Measurements from ENCODE around the gene DIS3L2. TPM values are rescaled to one million over a fixed set of nuclear protein-coding genes. Genes with fewer than 3 reads are reported as not detected.
A peak's percentile ranks its signal among the peaks of the same experiment; 100 is the strongest.

The DIS3L2 gene
- total RNA-seq, 2 experiments from 2014 or later = 25.6 to 34.5 TPM

- H3K4me3 Mint-ChIP-seq = no peak overlapping the region
- peaks cover 4% of the 10 kb centered on the region for H3K36me3 Mint-ChIP-seq (ENCODE audit: low read depth)
- ChIA-PET CTCF (interaction anchor here (1.1 kb wide), 1 partner anchor 195 kb away, joined by 3 read pairs; no protein-coding TSS in a partner anchor), POLR2A (no interaction called here)
- DNase-seq (no peak), ATAC-seq (no peak)
- H3K9me3 Mint-ChIP-seq (ENCODE audit: low read depth) = no peaks in the 10 kb centered on the region
- no peak overlapping the region for H3K27ac Mint-ChIP-seq
- peaks cover 5% of the 10 kb centered on the region for H3K4me1 Mint-ChIP-seq
- no peaks in the 10 kb centered on the region for H3K27me3 Mint-ChIP-seq
- intact Hi-C loops (cut with DNase I, micrococcal nuclease) = no loop called here
These were observed 264.4 kb downstream of the DIS3L2 start for GRCh38 chr2:232225895-232226294.

GRCh38 chr2:232228332-232228731 is 266.8 kb downstream of the DIS3L2 start:
- Mint-ChIP-seq H3K4me3 (no peak overlapping the region), H3K27ac (no peak overlapping the region), H3K4me1 (peaks cover 18% of the 10 kb centered on the region), H3K9me3 (ENCODE audit: low read depth) (no peaks in the 10 kb centered on the region), H3K36me3 (ENCODE audit: low read depth) (no peaks in the 10 kb centered on the region), H3K27me3 (no peaks in the 10 kb centered on the region)
- ChIA-PET CTCF (interaction anchor here (0.7 to 2.4 kb wide), 4 partner anchors 12 to 255 kb away, joined by 4 to 6 read pairs (median 4); no protein-coding TSS in a partner anchor), POLR2A (no interaction called here)
- ATAC-seq (no peak), DNase-seq (no peak)
- intact Hi-C loops (cut with DNase I, micrococcal nuclease) = no loop called here

- no peak for ATAC-seq
- POLR2A ChIA-PET = no interaction called here
- H3K9me3 Mint-ChIP-seq (ENCODE audit: low read depth) = no peaks in the 10 kb centered on the region
- H3K36me3 Mint-ChIP-seq (ENCODE audit: low read depth) = no peaks in the 10 kb centered on the region
- peaks cover 20% of the 10 kb centered on the region for H3K4me1 Mint-ChIP-seq
- CTCF ChIA-PET = interaction anchor here (0.6 to 2.4 kb wide), 9 partner anchors 11 to 328 kb away, joined by 3 to 6 read pairs (median 4); no protein-coding TSS in a partner anchor
- intact Hi-C loops (cut with DNase I, micrococcal nuclease) = no loop called here
- no peak for DNase-seq
- H3K27me3 Mint-ChIP-seq = no peaks in the 10 kb centered on the region
- H3K4me3 Mint-ChIP-seq = no peak overlapping the region
- no peak overlapping the region for H3K27ac Mint-ChIP-seq
These were observed 267.7 kb downstream of the DIS3L2 start for GRCh38 chr2:232228971-232229894.

- DNase-seq = no peak
- Mint-ChIP-seq H3K4me3 (no peak overlapping the region), H3K4me1 (peaks cover 20% of the 10 kb centered on the region), H3K36me3 (ENCODE audit: low read depth) (no peaks in the 10 kb centered on the region), H3K9me3 (ENCODE audit: low read depth) (no peaks in the 10 kb centered on the region), H3K27me3 (no peaks in the 10 kb centered on the region), H3K27ac (no peak overlapping the region)
- ATAC-seq = no peak
- ChIA-PET CTCF (interaction anchor here (0.6 to 1.3 kb wide), 5 partner anchors 58 to 329 kb away, joined by 3 to 4 read pairs (median 3); no protein-coding TSS in a partner anchor), POLR2A (no interaction called here)
- intact Hi-C loops (cut with DNase I, micrococcal nuclease) = loop anchor here (1.0 to 10.0 kb wide), 3 partner anchors 303 to 324 kb away; partner anchors contain the start of gene NPPC (in 2 of the 2)
These were observed 268.4 kb downstream of the DIS3L2 start for GRCh38 chr2:232229911-232230310.

- ATAC-seq (peak; percentile 64), DNase-seq (peak; percentile 66)
- Mint-ChIP-seq H3K27ac (no peak overlapping the region), H3K27me3 (no peaks in the 10 kb centered on the region), H3K9me3 (ENCODE audit: low read depth) (no peaks in the 10 kb centered on the region), H3K4me1 (peaks cover 20% of the 10 kb centered on the region), H3K36me3 (ENCODE audit: low read depth) (no peaks in the 10 kb centered on the region), H3K4me3 (no peak overlapping the region)
- intact Hi-C loops (cut with DNase I, micrococcal nuclease) = loop anchor here (1.0 to 10.0 kb wide), 3 partner anchors 304 to 324 kb away; partner anchors contain the start of gene NPPC (in 2 of the 2)
- ChIA-PET POLR2A (no interaction called here), CTCF (interaction anchor here (1.1 kb wide), 1 partner anchor 9 kb away, joined by 4 read pairs; no protein-coding TSS in a partner anchor)
These were observed 269.0 kb downstream of the DIS3L2 start for GRCh38 chr2:232230560-232230959.

GRCh38 chr2:232231554-232231953 is 270.0 kb downstream of the DIS3L2 start:
- ChIA-PET POLR2A (no interaction called here), CTCF (interaction anchor here (0.7 to 1.1 kb wide), 2 partner anchors 9 to 257 kb away, joined by 4 to 5 read pairs; no protein-coding TSS in a partner anchor)
- DNase-seq = no peak
- no peak for ATAC-seq
- Mint-ChIP-seq H3K27me3 (no peaks in the 10 kb centered on the region), H3K4me1 (peaks cover 30% of the 10 kb centered on the region), H3K36me3 (ENCODE audit: low read depth) (no peaks in the 10 kb centered on the region), H3K27ac (peak overlapping the region; percentile 43), H3K9me3 (ENCODE audit: low read depth) (no peaks in the 10 kb centered on the region), H3K4me3 (no peak overlapping the region)
- intact Hi-C loops (cut with DNase I, micrococcal nuclease) = loop anchor here (2.0 to 10.0 kb wide), 2 partner anchors 305 to 307 kb away; partner anchors contain the start of gene NPPC (in 2 of the 2)

GRCh38 chr2:232232915-232233314 is 271.4 kb downstream of the DIS3L2 start:
- ATAC-seq (no peak), DNase-seq (no peak)
- Mint-ChIP-seq H3K36me3 (ENCODE audit: low read depth) (no peaks in the 10 kb centered on the region), H3K27me3 (no peaks in the 10 kb centered on the region), H3K4me3 (no peak overlapping the region), H3K27ac (peak overlapping the region; percentile 0), H3K4me1 (peaks cover 38% of the 10 kb centered on the region), H3K9me3 (ENCODE audit: low read depth) (no peaks in the 10 kb centered on the region)
- CTCF ChIA-PET = no interaction called here
- POLR2A ChIA-PET = no interaction called here
- intact Hi-C loops (cut with DNase I, micrococcal nuclease) = loop anchor here in 1 of 2 experiments (10.0 kb wide), 1 partner anchor 308 kb away; the partner anchor contains the start of gene NPPC

GRCh38 chr2:232234922-232235615 is 273.6 kb downstream of the DIS3L2 start:
- intact Hi-C loops (cut with DNase I, micrococcal nuclease) = loop anchor here (5.0 to 10.0 kb wide), 3 partner anchors 87 to 448 kb away; partner anchors contain the start of genes COPS7B (in 1 of the 2) and NPPC (in 1 of the 2)
- H3K9me3 Mint-ChIP-seq (ENCODE audit: low read depth) = no peaks in the 10 kb centered on the region
- no peak overlapping the region for H3K27ac Mint-ChIP-seq
- CTCF ChIA-PET = interaction anchor here (1.2 kb wide), 1 partner anchor 177 kb away, joined by 4 read pairs; no protein-coding TSS in a partner anchor
- H3K4me1 Mint-ChIP-seq = peaks cover 58% of the 10 kb centered on the region
- DNase-seq (no peak), ATAC-seq (no peak)
- no peak overlapping the region for H3K4me3 Mint-ChIP-seq
- H3K36me3 Mint-ChIP-seq (ENCODE audit: low read depth) = peaks cover 11% of the 10 kb centered on the region
- H3K27me3 Mint-ChIP-seq = no peaks in the 10 kb centered on the region
- POLR2A ChIA-PET = no interaction called here

- intact Hi-C loops (cut with DNase I, micrococcal nuclease) = loop anchor here (1.0 to 10.0 kb wide), 4 partner anchors 80 to 448 kb away; partner anchors contain the start of genes COPS7B (in 1 of the 2) and NPPC (in 1 of the 2)
- POLR2A ChIA-PET = no interaction called here
- no peak for DNase-seq
- Mint-ChIP-seq H3K36me3 (ENCODE audit: low read depth) (peaks cover 12% of the 10 kb centered on the region), H3K9me3 (ENCODE audit: low read depth) (no peaks in the 10 kb centered on the region), H3K4me1 (peaks cover 61% of the 10 kb centered on the region), H3K27me3 (no peaks in the 10 kb centered on the region), H3K4me3 (no peak overlapping the region), H3K27ac (no peak overlapping the region)
- no peak for ATAC-seq
- CTCF ChIA-PET = interaction anchor here (0.7 to 1.0 kb wide), 2 partner anchors 84 to 310 kb away, joined by 3 to 4 read pairs; no protein-coding TSS in a partner anchor
These were observed 274.2 kb downstream of the DIS3L2 start for GRCh38 chr2:232235716-232236115.

- H3K9me3 Mint-ChIP-seq (ENCODE audit: low read depth) = no peaks in the 10 kb centered on the region
- peaks cover 12% of the 10 kb centered on the region for H3K36me3 Mint-ChIP-seq (ENCODE audit: low read depth)
- H3K4me3 Mint-ChIP-seq = no peak overlapping the region
- DNase-seq (no peak), ATAC-seq (peak; percentile 69)
- no peaks in the 10 kb centered on the region for H3K27me3 Mint-ChIP-seq
- ChIA-PET CTCF (interaction anchor here (0.6 to 1.0 kb wide), 4 partner anchors 12 to 312 kb away, joined by 3 to 4 read pairs (median 3); no protein-coding TSS in a partner anchor), POLR2A (no interaction called here)
- peaks cover 64% of the 10 kb centered on the region for H3K4me1 Mint-ChIP-seq
- intact Hi-C loops (cut with DNase I, micrococcal nuclease) = loop anchor here (1.0 to 10.0 kb wide), 4 partner anchors 79 to 449 kb away; partner anchors contain the start of genes COPS7B (in 1 of the 2) and NPPC (in 1 of the 2)
- H3K27ac Mint-ChIP-seq = peak overlapping the region; percentile 58
These were observed 274.7 kb downstream of the DIS3L2 start for GRCh38 chr2:232236200-232236599.

GRCh38 chr2:232237464-232237863 is 276.0 kb downstream of the DIS3L2 start:
- Mint-ChIP-seq H3K27ac (peak overlapping the region; percentile 71), H3K36me3 (ENCODE audit: low read depth) (peaks cover 12% of the 10 kb centered on the region), H3K9me3 (ENCODE audit: low read depth) (no peaks in the 10 kb centered on the region), H3K4me3 (no peak overlapping the region), H3K4me1 (peaks cover 54% of the 10 kb centered on the region), H3K27me3 (no peaks in the 10 kb centered on the region)
- POLR2A ChIA-PET = no interaction called here
- DNase-seq = peak; percentile 25
- ATAC-seq = no peak
- CTCF ChIA-PET = interaction anchor here (0.6 kb wide), 1 partner anchor 91 kb away, joined by 3 read pairs; no protein-coding TSS in a partner anchor
- intact Hi-C loops (cut with DNase I, micrococcal nuclease) = loop anchor here (5.0 to 10.0 kb wide), 3 partner anchors 85 to 450 kb away; partner anchors contain the start of genes COPS7B (in 1 of the 2) and NPPC (in 1 of the 2)

Measured in activated CD4-positive, alpha-beta T cell treated with anti-CD3 and anti-CD28 coated beads for 36 hours (primary cell).